HCT116 (cell line): ENCODE results near the gene RND2. TPM values are rescaled to one million over a fixed set of nuclear protein-coding genes. Genes with fewer than 3 reads are reported as not detected.

Experiments used
- total RNA-seq: library from RNA; stranded (reverse); gene quantifications from one replicate; pipeline ENCODE4 v1.2.1, GENCODE V29; 2021; ENCODE audit not compliant: unreplicated experiment

RND2 gene
- total RNA-seq, 1 experiment from 2014 or later: 0.66 TPM

Other genes with a start within 250 kb of the RND2 start
- gene WNK4, start 244.6 kb upstream of the RND2 start, total RNA-seq: 4.5 TPM
- 37.1 TPM for gene COA3, start 226.5 kb upstream of the RND2 start, total RNA-seq
- gene CNTD1, start 226.4 kb upstream of the RND2 start, total RNA-seq: not detected
- gene BECN1, start 200.9 kb upstream of the RND2 start, total RNA-seq: 84.3 TPM
- 163 TPM for gene PSME3, start 191.8 kb upstream of the RND2 start, total RNA-seq
- gene AOC2, start 180.7 kb upstream of the RND2 start, total RNA-seq: 8.0 TPM
- gene AOC3, start 174.0 kb upstream of the RND2 start, total RNA-seq: 5.9 TPM
- gene G6PC1, start 124.4 kb upstream of the RND2 start, total RNA-seq: 0.10 TPM
- gene AARSD1, start 60.8 kb upstream of the RND2 start, total RNA-seq: 65.9 TPM
- 1.7 TPM for gene PTGES3L, start 45.2 kb upstream of the RND2 start, total RNA-seq
- gene RUNDC1, start 44.7 kb upstream of the RND2 start, total RNA-seq: 13.0 TPM
- gene RPL27, start 26.8 kb upstream of the RND2 start, total RNA-seq: 1,295 TPM
- gene IFI35, start 18.4 kb upstream of the RND2 start, total RNA-seq: 14.8 TPM
- gene VAT1, start 2.8 kb upstream of the RND2 start, total RNA-seq: 197 TPM
- 44.1 TPM for gene BRCA1, start 100.1 kb downstream of the RND2 start, total RNA-seq
- gene NBR1, start 146.0 kb downstream of the RND2 start, total RNA-seq: 60.8 TPM
- gene TMEM106A, start 186.6 kb downstream of the RND2 start, total RNA-seq: 3.5 TPM
- gene CCDC200, start 203.4 kb downstream of the RND2 start, total RNA-seq: not detected
- 5,800 TPM for gene RNU2-1, start 208.7 kb downstream of the RND2 start, total RNA-seq